Gastroesophageal sphincter (tissue), 3 donors: ENCODE measurements around the gene PTGFRN.

Experiments used
- EP300 ChIP-seq: sonication (generic); formaldehyde crosslinking; IDR thresholded peaks from one replicate; pipeline ENCODE4 v1.6.1; 2017; ENCODE audit warnings: antibody characterized with exemption, mild to moderate bottlenecking
- POLR2A ChIP-seq, 2 donors: fragments of 450-650 bp; IDR thresholded peaks; one replicate each; pipeline ENCODE4 v1.6.1; 2017; ENCODE audit warnings: antibody characterized with exemption in 2 of 2, mild to moderate bottlenecking in 2 of 2, moderate library complexity in 1 of 2
- POLR2AphosphoS5 ChIP-seq: sonication (generic); formaldehyde crosslinking; IDR thresholded peaks from one replicate; pipeline ENCODE4 v1.6.1; 2017; ENCODE audit warnings: antibody characterized with exemption
- TF ChIP-seq, protein P1 (sequence below), 4 experiments: fragments of 200-600 bp in 2 of 4; fragments of 450-650 bp in 2 of 4; sonication (generic) in 1 of 4; IDR thresholded peaks; one replicate each; pipeline ENCODE4 v1.5.1; 2017 to 2019; ENCODE audit warnings: antibody characterized with exemption in 4 of 4, mild to moderate bottlenecking in 2 of 4, moderate library complexity in 2 of 4

DNA sequence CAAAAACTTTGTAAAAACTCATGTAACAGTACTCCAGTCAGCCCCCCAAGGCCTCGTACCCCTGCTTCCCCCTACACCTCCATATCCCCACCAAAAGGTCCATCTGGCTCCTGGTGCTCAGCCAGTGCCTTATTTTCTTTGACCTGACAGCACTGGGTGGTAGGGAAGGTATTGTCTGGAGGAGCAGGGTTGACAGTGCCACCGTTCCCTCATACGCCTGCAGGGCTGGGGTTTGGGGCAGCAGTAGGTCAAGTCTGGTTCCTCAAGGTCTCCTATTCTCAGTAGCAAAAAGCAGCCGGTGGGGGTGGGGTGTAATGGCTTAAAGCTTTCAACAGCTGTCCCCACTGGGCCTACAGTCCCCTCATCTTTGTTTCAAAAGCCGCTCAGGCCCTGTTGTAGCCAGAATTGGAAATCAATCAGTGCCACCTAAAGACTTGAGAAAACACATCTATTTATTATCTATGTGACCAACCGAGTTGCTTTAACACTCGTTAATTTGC is 125.1 kb downstream of the PTGFRN start:
- no peak for TF ChIP-seq POLR2A (IDR thresholded peaks at IDR 0.05)
- TF ChIP-seq, protein P1, sequence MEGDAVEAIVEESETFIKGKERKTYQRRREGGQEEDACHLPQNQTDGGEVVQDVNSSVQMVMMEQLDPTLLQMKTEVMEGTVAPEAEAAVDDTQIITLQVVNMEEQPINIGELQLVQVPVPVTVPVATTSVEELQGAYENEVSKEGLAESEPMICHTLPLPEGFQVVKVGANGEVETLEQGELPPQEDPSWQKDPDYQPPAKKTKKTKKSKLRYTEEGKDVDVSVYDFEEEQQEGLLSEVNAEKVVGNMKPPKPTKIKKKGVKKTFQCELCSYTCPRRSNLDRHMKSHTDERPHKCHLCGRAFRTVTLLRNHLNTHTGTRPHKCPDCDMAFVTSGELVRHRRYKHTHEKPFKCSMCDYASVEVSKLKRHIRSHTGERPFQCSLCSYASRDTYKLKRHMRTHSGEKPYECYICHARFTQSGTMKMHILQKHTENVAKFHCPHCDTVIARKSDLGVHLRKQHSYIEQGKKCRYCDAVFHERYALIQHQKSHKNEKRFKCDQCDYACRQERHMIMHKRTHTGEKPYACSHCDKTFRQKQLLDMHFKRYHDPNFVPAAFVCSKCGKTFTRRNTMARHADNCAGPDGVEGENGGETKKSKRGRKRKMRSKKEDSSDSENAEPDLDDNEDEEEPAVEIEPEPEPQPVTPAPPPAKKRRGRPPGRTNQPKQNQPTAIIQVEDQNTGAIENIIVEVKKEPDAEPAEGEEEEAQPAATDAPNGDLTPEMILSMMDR (IDR thresholded peaks at IDR 0.05) = no peak
- TF ChIP-seq POLR2AphosphoS5 = no peak
- TF ChIP-seq EP300 = no peak
